ENCODE data around the gene DCANP1.

DCANP1 gene

DNA sequence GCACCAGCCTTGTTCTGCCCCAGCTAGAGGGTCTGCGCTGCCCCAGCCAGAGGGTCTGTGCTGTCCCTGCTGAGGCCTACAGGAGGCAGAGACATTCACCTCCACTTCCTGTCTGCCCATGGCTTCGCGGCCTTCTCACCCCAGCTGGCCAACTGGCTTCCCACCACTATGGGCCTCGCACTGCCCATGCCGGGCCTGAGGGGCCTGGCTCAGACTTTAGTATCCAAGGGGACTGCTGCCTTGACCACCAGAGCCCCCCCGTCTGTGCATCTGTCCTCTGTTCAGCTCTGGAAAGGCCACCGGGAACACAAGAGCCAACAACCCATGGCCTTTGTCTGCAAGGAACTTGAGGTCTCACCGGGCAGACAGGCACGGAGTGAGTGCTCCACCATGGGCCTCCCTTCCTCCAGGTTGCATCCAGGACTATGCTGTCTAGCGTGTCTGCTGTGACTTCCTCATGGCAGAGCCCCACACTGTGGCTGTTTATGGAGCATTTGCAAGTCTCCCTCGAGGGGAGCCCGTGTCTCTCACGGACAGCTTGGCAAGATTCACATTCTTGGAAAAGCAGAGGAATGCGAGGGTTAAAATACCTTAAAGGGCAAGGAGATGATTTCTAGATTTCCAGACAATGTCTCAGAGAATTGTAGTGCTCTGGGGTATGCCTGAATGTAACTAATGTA, 1.7 kb downstream of the DCANP1 start:
- TF ChIP-seq, protein P1, sequence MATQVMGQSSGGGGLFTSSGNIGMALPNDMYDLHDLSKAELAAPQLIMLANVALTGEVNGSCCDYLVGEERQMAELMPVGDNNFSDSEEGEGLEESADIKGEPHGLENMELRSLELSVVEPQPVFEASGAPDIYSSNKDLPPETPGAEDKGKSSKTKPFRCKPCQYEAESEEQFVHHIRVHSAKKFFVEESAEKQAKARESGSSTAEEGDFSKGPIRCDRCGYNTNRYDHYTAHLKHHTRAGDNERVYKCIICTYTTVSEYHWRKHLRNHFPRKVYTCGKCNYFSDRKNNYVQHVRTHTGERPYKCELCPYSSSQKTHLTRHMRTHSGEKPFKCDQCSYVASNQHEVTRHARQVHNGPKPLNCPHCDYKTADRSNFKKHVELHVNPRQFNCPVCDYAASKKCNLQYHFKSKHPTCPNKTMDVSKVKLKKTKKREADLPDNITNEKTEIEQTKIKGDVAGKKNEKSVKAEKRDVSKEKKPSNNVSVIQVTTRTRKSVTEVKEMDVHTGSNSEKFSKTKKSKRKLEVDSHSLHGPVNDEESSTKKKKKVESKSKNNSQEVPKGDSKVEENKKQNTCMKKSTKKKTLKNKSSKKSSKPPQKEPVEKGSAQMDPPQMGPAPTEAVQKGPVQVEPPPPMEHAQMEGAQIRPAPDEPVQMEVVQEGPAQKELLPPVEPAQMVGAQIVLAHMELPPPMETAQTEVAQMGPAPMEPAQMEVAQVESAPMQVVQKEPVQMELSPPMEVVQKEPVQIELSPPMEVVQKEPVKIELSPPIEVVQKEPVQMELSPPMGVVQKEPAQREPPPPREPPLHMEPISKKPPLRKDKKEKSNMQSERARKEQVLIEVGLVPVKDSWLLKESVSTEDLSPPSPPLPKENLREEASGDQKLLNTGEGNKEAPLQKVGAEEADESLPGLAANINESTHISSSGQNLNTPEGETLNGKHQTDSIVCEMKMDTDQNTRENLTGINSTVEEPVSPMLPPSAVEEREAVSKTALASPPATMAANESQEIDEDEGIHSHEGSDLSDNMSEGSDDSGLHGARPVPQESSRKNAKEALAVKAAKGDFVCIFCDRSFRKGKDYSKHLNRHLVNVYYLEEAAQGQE (IDR thresholded peaks at IDR 0.05; ENCODE audit: insufficient read depth in 1 of 2, low read depth in 2 of 2, low read length in 2 of 2), result no peak
- TF ChIP-seq FOXP2 (optimal IDR thresholded peaks at IDR 0.05; ENCODE audit: borderline replicate concordance, extremely low read depth, extremely low read length, insufficient read depth), result no peak
- no peak for TF ChIP-seq TAF1 (IDR thresholded peaks at IDR 0.05; ENCODE audit: borderline replicate concordance, insufficient read depth, low read length)

DNA sequence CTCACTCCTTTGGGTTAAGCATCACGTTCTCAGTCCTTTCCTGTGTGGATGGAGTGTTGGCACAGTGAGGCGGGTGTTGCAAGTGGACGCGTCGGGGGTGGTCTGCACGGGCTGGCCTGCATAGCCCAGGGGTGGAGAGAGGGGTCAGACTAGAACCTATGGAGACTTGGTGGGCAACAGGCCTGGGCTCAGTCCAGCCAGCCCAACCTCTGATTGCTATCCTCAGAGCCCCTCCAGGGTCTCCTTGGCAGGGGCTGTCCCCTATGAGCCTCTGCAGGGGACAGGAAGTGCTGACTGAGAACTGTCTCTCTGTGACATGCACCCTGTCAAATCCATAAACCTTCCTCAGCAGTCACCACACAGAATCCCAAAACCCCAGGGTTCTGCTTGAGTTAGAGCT, 2.3 kb downstream of the DCANP1 start:
- no peak for TF ChIP-seq POLR2AphosphoS5 (IDR thresholded peaks at IDR 0.05; ENCODE audit: low read depth, low read length)
- TF ChIP-seq FOXP2 (optimal IDR thresholded peaks at IDR 0.05; ENCODE audit: borderline replicate concordance, extremely low read depth, extremely low read length, insufficient read depth), result no peak
- TF ChIP-seq, protein P1 (IDR thresholded peaks at IDR 0.05; ENCODE audit: insufficient read depth in 1 of 2, low read depth in 2 of 2, low read length in 2 of 2), result no peak
- TF ChIP-seq SIN3A (IDR thresholded peaks at IDR 0.05; ENCODE audit: borderline replicate concordance, insufficient read depth, low read length), result no peak
- TF ChIP-seq TAF1 (IDR thresholded peaks at IDR 0.05; ENCODE audit: borderline replicate concordance, insufficient read depth, low read length), result no peak

DNA sequence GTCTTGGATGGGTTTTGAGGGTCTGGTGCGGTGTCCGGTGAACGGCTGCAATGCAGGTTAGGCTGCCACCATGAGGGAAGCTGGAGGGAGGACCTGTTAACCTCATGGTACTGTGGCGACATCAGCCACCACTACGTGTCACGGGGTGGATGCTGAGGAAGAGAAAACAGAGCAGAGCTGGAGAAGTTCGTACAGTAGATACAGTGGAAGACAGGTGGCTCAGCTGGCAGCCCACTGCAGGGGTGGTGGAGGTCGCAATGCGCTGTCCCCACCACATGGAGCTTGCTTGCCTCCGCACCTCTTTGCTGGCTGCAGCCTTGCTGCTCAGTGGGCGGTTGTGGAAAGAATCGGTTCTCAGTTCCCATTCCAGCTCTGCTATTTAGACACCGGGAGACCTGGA, 2.8 kb downstream of the DCANP1 start:
- TF ChIP-seq, protein P1 (IDR thresholded peaks at IDR 0.05; ENCODE audit: insufficient read depth in 1 of 2, low read depth in 2 of 2, low read length in 2 of 2), result no peak
- TF ChIP-seq FOXP2 (optimal IDR thresholded peaks at IDR 0.05; ENCODE audit: borderline replicate concordance, extremely low read depth, extremely low read length, insufficient read depth), result no peak
- TF ChIP-seq TAF1 (IDR thresholded peaks at IDR 0.05; ENCODE audit: borderline replicate concordance, insufficient read depth, low read length), result no peak

DNA sequence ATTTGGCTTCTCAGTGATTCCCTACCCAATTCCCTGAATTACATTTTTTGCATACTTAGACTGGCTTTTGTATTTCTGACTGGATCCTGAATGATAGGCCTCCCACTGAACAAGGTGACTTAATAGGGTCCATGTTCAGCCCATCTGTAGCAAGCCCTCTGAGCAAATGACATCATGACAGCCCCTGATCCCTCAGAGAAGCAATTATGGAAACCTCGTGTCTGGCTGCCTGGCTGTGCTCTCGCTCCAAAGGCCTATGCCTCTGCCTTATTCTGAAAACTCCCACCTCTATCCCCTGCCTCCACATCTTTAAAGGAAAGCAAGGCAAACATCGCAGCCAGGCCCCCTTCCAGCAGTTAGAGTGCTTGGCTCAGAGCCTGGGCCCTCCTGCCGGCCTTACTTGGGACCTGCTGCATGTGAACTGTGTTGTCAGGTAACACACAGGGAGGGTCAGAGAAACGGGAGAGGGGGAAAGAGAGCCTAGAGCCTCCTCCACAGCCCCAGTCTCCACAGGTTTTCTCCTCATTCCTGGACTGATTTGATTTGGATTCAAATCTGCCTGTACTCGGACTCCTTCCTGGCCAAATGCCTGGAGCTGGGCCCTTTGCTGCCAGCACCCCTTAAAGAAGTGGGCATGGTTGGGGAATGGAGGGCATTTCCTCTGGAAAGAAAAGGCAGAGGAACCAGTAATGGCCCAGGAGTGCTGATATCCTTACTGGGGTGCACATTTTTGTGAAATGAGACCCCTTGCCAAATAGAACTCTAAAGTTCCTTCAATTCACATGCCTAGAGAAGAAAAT, 3.8 kb downstream of the DCANP1 start:
- TF ChIP-seq FOXP2 (optimal IDR thresholded peaks at IDR 0.05; ENCODE audit: borderline replicate concordance, extremely low read depth, extremely low read length, insufficient read depth) (no peak), POLR2AphosphoS5 (IDR thresholded peaks at IDR 0.05; ENCODE audit: low read depth, low read length) (no peak), SIN3A (IDR thresholded peaks at IDR 0.05; ENCODE audit: borderline replicate concordance, insufficient read depth, low read length) (no peak), TAF1 (IDR thresholded peaks at IDR 0.05; ENCODE audit: borderline replicate concordance, insufficient read depth, low read length) (no peak)

DNA sequence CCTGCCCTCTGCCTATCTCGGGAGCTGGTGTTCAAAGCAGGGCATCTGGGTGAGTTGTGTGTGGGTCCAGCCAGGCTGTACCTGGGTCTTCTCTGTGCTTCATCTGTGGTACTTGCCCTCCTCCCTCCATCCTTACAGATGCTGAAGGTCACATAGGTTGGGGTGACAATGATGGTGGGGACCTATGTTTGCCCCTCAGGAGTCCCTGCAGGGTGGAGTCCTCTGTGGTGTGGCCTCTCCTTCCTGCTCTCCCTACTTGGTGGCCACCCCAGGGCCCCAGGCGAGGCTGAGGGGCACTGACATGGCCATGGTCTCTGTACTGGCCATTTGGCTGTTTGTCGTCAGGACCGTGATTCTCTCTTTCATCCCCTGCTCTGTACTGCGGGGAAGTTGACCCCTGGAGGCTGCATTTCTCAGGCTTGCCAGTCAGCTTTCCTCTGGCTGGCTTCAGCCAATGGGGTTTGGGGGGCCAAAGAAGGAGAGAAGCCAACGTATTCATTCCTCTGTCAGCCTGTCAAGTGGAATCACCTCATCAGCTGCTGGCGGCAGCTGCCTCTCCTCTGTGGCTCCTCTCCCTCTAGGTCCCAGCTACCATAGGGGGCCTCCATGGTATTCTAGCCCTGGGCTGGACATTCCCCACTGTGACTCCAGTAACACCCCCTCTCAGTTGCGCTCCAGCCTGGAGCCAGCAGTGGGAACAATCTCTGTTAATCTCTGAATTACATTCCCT, 4.6 kb downstream of the DCANP1 start:
- TF ChIP-seq FOXP2 (optimal IDR thresholded peaks at IDR 0.05; ENCODE audit: borderline replicate concordance, extremely low read depth, extremely low read length, insufficient read depth) (no peak), TAF1 (IDR thresholded peaks at IDR 0.05; ENCODE audit: borderline replicate concordance, insufficient read depth, low read length) (no peak), SIN3A (IDR thresholded peaks at IDR 0.05; ENCODE audit: borderline replicate concordance, insufficient read depth, low read length) (no peak), POLR2AphosphoS5 (IDR thresholded peaks at IDR 0.05; ENCODE audit: low read depth, low read length) (no peak)
- TF ChIP-seq, protein P1 (IDR thresholded peaks at IDR 0.05; ENCODE audit: insufficient read depth in 1 of 2, low read depth in 2 of 2, low read length in 2 of 2), result no peak

All from PFSK-1 (cell line).